ENCODE data around the gene CTLA4. TPM values are rescaled to one million over a fixed set of nuclear protein-coding genes. Genes with fewer than 3 reads are reported as not detected.

The CTLA4 gene
- total and polyA plus RNA-seq, 9 of the 15 experiments (the other 6 are each of a cell fraction or from before 2014, with no cell fraction given): 0.10 to 0.22 (median 0.11) TPM; not detected in 4

DNA sequence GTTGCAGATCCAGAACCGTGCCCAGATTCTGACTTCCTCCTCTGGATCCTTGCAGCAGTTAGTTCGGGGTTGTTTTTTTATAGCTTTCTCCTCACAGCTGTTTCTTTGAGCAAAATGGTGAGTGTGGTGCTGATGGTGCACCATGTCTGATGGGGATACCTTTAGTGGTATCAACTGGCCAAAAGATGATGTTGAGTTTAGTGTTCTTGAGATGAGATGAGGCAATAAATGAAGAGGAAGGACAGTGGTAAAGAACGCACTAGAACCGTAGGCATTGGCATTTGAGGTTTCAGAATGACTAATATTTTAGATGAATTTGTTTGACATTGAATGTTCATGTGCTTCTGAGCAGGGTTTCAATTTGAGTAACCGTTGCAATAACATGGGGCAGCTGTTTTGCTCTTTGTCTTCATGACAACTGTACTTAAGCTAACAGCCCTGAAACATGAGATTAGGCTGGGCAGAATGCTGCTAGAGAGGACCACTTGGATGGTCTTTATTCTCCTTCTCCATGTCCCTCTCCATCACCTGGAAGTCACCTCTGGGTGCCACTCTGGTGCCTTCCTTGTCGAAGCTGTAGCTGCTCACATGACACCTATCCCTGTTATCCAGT is 3.9 kb downstream of the CTLA4 start (continued):
- TF ChIP-seq, protein P1, sequence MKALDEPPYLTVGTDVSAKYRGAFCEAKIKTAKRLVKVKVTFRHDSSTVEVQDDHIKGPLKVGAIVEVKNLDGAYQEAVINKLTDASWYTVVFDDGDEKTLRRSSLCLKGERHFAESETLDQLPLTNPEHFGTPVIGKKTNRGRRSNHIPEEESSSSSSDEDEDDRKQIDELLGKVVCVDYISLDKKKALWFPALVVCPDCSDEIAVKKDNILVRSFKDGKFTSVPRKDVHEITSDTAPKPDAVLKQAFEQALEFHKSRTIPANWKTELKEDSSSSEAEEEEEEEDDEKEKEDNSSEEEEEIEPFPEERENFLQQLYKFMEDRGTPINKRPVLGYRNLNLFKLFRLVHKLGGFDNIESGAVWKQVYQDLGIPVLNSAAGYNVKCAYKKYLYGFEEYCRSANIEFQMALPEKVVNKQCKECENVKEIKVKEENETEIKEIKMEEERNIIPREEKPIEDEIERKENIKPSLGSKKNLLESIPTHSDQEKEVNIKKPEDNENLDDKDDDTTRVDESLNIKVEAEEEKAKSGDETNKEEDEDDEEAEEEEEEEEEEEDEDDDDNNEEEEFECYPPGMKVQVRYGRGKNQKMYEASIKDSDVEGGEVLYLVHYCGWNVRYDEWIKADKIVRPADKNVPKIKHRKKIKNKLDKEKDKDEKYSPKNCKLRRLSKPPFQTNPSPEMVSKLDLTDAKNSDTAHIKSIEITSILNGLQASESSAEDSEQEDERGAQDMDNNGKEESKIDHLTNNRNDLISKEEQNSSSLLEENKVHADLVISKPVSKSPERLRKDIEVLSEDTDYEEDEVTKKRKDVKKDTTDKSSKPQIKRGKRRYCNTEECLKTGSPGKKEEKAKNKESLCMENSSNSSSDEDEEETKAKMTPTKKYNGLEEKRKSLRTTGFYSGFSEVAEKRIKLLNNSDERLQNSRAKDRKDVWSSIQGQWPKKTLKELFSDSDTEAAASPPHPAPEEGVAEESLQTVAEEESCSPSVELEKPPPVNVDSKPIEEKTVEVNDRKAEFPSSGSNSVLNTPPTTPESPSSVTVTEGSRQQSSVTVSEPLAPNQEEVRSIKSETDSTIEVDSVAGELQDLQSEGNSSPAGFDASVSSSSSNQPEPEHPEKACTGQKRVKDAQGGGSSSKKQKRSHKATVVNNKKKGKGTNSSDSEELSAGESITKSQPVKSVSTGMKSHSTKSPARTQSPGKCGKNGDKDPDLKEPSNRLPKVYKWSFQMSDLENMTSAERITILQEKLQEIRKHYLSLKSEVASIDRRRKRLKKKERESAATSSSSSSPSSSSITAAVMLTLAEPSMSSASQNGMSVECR (CRISPR knock-in tag; IDR thresholded peaks at IDR 0.05): no peak
- TF ChIP-seq POLR2AphosphoS2 (IDR thresholded peaks at IDR 0.05; ENCODE audit: low read length) (no peak), MYC (IDR thresholded peaks at IDR 0.05; ENCODE audit: low read depth, low read length) (no peak), MYC (CRISPR knock-in tag; IDR thresholded peaks at IDR 0.05; ENCODE audit: borderline replicate concordance, low read depth) (no peak), LARP7 (IDR thresholded peaks at IDR 0.05) (no peak), E2F1 (CRISPR knock-in tag; IDR thresholded peaks at IDR 0.05) (no peak), THRAP3 (IDR thresholded peaks at IDR 0.05; ENCODE audit: borderline replicate concordance) (no peak)
- TF ChIP-seq, protein P2, sequence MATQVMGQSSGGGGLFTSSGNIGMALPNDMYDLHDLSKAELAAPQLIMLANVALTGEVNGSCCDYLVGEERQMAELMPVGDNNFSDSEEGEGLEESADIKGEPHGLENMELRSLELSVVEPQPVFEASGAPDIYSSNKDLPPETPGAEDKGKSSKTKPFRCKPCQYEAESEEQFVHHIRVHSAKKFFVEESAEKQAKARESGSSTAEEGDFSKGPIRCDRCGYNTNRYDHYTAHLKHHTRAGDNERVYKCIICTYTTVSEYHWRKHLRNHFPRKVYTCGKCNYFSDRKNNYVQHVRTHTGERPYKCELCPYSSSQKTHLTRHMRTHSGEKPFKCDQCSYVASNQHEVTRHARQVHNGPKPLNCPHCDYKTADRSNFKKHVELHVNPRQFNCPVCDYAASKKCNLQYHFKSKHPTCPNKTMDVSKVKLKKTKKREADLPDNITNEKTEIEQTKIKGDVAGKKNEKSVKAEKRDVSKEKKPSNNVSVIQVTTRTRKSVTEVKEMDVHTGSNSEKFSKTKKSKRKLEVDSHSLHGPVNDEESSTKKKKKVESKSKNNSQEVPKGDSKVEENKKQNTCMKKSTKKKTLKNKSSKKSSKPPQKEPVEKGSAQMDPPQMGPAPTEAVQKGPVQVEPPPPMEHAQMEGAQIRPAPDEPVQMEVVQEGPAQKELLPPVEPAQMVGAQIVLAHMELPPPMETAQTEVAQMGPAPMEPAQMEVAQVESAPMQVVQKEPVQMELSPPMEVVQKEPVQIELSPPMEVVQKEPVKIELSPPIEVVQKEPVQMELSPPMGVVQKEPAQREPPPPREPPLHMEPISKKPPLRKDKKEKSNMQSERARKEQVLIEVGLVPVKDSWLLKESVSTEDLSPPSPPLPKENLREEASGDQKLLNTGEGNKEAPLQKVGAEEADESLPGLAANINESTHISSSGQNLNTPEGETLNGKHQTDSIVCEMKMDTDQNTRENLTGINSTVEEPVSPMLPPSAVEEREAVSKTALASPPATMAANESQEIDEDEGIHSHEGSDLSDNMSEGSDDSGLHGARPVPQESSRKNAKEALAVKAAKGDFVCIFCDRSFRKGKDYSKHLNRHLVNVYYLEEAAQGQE (IDR thresholded peaks at IDR 0.05; ENCODE audit: borderline replicate concordance): no peak
- TF ChIP-seq, protein P2 (CRISPR knock-in tag; IDR thresholded peaks at IDR 0.05; ENCODE audit: low read depth): no peak
